NCI-H226 (cell line): Measurements from ENCODE around the gene POU5F1.
"Not testable (repeated sequence)": the region's sequence is repeated elsewhere in the genome, so short reads cannot be mapped to it uniquely, and the experiment has no call there.

Experiments
- DNase-seq: peaks from one replicate; pipeline ENCODE4 v3.0.0-alpha.2; 2015

Gene POU5F1

GRCh38 chr6:31190488-31190887, 20.0 kb upstream of the POU5F1 start:
- no peak for DNase-seq

GRCh38 chr6:31189223-31189622, 18.7 kb upstream of the POU5F1 start:
- not testable (repeated sequence) for DNase-seq

DNA sequence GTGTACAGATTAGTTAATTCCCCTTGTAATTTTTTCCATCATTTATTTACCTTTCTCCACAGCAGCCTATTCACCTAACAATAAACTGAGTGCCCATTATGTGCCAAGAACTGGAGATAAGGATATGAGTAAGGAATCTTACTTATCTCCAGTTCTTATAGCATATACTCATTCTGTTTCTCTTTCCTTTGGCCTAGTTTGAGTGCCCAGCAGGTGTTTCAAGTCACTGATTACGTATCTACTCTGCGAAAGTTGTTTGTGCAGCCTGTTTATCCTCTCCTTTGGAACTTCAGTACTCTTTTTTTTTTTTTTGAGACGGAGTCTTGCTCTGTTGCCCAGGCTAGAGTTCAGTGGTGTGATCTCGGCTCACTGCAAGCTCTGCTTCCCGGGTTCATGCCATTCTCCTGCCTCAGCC, 17.3 kb upstream of the POU5F1 start:
- DNase-seq = peak; percentile 32

DNA sequence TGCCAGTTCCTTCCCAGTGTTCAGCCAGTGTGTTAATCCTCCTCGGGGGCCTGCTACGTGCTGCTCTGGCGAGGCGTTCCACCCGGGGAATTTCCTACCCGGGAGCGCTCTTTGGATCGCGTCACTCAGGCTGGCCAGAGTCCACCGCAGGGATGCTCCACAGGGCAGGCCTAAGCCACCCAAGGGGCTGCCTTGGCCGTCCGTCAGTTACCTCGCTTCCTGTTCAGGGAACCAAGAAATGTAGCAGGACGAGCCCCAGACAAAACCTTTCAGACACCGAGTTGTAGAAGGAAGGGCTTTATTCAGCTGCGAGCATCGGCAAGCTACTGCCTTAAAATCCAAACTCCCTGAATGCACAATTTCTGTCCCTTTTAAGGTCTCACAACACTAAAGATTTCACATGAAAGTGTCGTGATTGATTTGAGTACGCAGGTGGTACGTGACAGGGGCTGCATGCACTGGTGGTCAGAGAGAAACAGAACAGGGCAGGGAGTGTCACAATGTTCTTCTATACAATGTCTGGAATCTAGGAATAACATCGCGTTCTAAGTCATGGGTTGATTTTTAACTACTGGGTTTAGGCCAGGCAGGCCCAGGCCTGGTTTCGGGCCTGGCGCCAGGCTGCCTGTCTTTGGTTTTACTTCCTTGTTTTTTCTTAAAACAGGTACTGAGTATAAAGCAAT, 15.7 kb upstream of the POU5F1 start:
- no peak for DNase-seq

- DNase-seq = not testable (repeated sequence)
Measured at GRCh38 chr6:31185695-31186051, 15.2 kb upstream of the POU5F1 start.

- DNase-seq = not testable (repeated sequence)
Measured at GRCh38 chr6:31183859-31184258, 13.4 kb upstream of the POU5F1 start.

DNA sequence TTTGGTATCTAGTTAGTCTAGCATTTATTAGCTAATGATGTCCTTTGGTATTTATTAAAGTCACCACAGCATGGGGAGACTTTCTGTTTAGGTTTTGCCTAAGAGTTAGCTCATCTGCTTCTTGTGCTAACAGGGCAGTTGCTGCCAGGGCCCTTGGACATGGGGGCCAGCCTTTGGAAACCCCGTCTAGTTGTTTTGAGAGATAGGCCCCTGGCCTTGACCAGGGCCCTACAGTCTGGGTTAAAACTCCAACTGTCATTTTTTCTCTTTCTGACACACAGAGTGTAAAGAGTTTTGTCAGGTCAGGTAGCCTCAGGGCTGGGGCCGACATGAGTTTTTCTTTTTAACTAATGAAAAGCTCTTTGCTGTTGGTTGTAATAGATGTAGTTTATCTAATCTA, 12.8 kb upstream of the POU5F1 start:
- DNase-seq = not testable (repeated sequence)

- DNase-seq = no peak
Measured at GRCh38 chr6:31180500-31180899, 10.0 kb upstream of the POU5F1 start.

GRCh38 chr6:31179896-31180295, 9.4 kb upstream of the POU5F1 start:
- DNase-seq = no peak

- no peak for DNase-seq
Measured at GRCh38 chr6:31179042-31179386, 8.5 kb upstream of the POU5F1 start.

DNA sequence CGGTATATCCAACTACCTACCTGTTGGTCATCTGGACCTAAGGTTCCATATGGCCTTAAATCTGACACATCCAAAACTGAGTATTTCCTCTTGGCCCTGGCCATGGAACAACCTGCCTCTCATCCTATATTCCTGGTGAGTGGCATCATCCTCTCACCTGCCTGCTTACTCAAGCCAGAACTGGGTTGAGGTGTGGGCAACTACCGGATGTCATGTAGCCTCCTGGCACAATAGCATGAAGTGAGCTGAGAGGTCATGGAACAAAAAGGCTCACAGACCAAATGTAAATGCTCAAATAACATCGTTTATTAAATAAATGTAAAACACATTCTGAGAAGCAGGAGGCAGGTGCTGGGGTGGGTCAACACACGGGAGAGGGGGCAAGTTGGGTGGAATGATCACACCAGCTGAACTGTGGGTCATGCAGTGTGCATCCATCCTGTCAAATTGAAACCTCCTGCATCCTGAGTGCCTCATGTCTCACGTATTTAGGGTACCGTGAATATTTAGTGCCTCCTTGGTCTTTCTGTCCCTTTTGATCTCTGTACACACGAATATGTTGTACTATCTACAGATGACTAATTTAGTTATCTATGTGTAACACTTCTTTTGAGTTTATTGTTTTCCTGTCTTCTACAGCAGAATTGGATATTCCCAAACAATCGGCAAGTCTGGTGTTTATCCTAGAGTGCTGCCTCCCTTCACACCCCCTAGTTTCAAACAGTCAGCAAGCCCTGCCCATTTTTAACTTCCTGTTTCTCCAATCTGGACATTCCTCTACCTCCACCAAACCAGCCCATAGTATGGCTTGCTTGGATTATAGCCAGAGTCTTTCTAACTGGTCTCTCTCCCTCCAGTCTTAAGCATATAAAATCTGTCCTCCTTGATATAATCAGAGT, 7.9 kb upstream of the POU5F1 start:
- peak; percentile 31 for DNase-seq

DNA sequence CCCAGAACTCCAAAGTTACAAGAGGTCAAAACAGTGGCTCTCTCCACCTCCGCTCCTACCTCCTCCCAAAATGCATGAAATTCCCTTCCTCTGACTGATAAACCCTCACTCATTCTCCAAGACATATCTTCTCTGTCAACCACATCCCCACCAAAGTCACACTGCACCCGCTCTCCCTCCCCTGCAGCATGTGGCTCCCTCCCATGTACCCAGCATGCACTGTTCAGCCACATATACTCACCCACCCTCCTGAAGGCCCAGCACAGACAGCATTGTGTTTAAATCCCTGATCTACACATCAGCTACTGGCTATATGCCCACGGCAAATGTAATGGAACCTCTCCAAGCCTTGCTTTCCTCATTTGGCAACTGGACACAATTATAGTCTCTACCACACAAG, 5.5 kb upstream of the POU5F1 start:
- DNase-seq = peak; percentile 76

DNA sequence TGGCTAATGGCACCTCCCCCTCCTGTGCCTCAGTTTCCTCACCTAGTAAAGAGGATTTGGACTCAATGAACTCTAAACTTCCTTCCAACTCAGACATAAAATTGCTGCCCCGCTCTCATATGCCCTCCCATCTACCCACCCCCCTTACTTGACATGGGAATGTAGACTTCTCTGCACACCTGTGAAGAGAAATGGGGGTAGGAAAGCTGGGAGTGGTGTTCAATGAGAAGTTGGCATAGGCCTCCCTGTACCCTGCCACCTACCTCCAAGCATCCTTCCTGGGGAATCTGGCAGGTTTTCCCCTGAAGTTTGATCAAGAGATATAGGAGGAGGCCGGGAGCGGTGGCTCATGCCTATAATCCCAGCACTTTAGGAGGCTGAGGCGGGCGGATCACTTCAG, 3.9 kb upstream of the POU5F1 start:
- no peak for DNase-seq

GRCh38 chr6:31173406-31173805, 2.9 kb upstream of the POU5F1 start:
- no peak for DNase-seq

- no peak for DNase-seq
Measured at GRCh38 chr6:31172973-31173384, 2.5 kb upstream of the POU5F1 start.

DNA sequence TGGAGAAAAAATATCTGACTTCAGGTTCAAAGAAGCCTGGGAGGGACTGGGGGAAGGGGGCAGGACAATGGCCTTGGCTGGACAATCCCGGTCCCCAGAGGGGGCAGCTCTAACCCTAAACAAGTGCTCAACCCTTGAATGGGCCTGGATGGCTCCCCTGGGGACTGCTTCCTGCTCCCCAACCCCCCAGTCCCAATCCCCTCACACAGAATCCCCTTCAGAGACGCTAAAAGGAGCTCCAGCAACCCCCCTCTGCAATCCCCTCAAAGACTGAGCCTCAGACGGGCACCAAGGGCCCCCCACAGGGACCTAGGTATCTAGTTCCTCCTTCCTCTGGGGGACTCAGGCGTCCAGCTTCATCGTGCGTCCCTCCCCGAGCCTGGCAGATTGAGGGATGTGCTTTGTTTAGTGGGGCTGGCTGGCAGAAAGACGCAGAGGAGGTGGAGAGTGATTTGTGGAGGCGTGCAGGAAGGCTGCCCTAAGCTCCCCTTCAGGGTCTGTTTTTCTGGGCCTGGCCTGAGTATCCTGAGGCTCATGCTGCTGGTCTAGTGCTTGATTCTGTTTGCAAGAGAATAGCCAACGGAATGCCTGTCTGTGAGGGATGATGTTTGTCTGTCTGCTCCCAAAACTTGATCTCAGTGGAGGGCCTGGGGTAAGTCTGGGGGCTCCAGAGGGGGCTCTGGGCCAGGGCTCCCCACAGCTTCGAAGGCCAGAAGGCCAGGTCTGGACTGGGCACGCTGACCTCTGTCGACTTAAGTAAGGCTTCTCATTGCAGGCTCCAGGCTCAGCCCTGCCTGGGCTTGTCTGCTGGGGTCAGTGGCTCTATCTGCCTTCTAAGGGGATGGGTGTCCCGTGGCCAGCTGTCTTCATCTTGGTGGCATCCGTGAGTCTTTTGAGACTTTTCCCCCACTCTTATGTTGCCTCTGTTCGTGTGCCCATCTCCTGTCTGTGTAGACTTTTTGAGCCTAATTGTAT, 1.7 kb upstream of the POU5F1 start:
- no peak for DNase-seq

DNA sequence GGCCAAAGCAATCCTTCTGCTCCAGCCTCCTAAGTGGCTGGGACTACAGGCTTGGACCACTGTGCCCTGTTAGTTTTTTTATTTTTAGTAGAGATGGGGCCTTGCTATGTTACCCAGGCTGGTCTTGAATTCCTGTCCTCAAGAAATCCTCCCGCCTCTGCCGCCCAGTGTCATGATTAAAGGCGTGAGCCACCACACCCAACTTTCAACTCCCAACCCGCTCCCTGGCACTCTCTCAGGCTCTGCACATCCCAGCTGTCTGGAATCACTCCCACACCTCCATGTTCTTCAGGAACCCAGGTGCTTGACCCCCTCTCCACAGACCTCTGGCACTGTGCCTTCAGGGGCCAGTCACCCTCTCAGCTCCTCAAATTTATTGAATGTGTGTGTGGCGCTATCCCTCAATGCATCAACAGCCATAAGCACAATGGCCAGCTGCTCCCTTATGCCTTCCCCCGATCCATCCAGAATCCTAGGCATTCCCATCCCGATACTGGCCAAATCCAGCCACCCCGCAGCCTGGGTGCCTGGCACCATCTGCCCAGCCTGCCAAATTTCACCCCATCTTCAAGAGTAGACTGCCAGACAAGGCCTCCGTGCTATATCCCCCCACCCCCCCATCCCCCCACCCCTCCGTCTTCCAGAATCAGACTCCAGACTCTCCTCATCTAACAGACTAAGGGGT, 647 bp upstream of the POU5F1 start:
- no peak for DNase-seq

GRCh38 chr6:31169858-31170599, 453 bp downstream of the POU5F1 start:
- DNase-seq = not testable (repeated sequence)

GRCh38 chr6:31169123-31169857, 1.2 kb downstream of the POU5F1 start:
- no peak for DNase-seq

DNA sequence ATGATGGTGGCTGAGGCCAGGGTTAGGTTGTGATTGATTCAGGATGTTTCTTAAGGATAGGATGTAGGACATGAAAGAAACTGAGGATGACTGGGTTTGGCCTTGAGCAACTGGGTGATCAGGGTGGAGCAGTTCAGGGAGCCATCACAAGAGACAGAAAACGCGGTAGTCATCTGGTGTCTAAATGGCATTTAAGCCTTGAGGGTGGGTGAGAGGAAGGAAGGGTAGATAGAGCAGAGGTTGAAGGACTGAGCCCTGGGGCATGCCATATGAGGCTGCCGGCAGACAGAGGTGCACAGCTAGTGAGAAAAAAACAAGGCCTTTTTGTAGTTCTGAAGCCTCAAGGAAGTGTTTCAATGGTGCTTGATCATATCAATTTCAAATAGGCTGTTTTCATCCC, 1.9 kb downstream of the POU5F1 start:
- no peak for DNase-seq

DNA sequence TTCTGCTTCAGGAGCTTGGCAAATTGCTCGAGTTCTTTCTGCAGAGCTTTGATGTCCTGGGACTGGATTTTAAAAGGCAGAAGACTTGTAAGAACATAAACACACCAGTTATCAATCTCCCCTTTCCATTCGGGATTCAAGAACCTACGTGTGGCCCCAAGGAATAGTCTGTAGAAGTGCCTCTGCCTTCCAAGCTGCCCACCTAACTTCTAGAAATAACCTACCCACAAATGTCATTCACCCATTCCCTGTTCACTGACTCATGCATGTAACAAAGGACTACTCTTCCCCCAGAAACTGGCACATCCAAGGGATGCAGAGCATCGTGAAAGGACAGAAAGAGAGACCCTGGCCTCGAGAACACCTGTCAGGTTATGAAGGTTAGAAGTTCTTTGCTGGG, 4.5 kb downstream of the POU5F1 start:
- no peak for DNase-seq
